GOT3 (cell line): ENCODE results near the gene SBNO2.

Experiments used
- DNase-seq: peaks from one replicate; lab custom pipeline; 2025; ENCODE audit warnings: mixed read lengths; lab: John Stamatoyannopoulos, UW

The SBNO2 gene

GRCh38 chr19:1153891-1154730 lies 20.0 kb downstream of the SBNO2 start:
- DNase-seq = no peak

DNA sequence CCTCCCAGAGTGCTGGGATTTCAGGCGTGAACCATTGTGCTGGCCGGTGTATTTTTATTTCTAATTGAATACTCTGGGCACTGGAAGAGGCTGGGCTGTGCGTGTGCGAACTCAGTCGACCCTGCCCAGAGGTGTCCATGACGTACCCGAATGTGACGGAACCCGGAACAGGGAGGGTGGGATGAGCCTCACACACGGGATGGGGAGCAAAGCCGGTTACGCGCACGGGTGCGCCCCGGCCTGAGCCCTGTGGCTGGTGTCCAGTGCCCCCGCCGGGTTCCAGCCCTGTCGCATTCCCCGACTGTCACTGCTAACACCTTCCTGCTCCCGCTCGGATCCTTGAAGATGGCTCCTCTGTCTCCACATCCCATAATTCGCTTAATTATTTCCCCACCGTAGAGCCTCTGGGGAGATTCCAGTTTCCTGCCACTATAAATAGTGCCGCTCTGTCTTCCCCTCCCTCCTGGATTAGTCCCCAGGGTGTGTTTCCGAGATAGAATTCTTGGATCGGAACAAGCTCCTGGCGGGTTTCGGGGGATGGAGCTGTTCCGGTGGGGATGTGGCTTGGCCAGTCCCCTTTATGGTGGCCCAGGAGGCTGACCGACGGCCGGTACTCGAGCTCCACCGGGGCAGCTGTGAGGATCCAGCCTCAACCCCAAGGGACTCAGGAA lies 22.0 kb downstream of the SBNO2 start:
- DNase-seq = no peak

GRCh38 chr19:1151037-1151724 lies 22.9 kb downstream of the SBNO2 start:
- no peak for DNase-seq

DNA sequence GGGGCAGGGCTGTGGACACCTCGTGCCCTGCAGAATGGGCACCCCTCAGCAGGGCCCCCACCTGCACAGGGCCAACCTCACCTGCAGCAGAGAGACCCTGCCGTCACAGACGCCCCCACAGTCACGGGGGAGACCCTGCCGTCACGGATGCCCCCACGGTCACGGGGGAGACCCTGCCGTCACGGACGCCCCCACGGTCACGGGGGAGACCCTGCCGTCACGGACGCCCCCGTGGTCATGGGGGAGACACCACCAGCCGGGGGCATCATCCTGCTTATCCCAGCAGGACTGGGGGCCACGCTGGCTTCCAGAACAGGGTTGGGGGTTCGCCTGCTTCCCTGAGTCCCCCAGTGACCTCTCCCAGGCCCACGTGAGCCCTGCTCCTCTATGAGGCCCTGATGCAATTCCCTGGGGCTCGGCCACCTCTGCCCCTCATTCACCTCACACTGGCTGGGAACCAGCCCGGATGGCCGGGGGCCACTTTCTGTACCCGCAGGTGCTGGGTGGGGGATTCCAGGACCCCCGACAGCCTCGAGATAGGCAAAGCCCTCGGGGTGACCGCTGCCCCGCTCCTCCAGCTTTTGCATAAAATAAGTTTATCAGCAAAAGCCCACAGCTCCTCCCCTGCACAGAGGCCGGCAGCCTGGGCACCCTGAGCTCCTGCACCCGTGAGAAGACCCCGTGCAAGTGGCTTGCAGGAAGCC lies 23.6 kb downstream of the SBNO2 start:
- no peak for DNase-seq

DNA sequence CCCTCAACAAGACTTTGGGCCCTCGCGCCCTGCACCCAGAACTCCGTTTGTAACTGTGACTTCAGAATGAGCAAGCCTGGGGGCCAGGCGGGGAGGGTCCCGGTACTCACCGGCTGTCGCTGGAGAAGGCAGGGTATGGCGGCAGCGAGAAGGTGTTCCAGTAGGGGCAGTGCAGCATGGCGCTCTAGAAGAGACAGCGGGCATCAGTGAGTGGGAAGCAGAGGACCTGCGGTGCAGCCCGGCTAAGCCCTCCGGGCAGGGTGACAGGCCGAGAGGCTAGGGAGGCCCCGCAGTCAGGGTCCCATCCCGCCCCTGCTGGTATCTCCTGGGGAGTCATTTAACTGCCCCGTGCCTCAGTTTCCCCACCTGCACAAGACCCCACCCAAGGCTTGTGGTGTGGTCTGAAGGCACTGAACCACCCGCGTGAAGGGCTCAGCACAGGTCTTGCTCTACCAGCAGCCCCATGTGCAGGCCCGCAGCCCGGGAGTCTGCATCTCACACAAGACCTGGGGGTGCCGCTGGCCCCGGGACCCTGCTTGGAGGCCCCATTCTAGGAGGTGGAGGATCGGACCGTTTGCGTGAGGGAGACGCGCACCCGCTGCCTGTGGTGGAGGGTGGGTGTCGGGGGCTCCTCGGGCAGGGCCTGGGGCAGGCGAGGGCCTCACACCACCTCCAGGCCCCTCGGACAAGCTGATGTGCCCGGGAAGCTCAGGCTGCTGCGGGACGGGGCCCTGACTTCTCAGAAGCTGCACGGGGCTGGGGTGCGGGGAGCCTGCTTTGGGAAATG lies 24.6 kb downstream of the SBNO2 start:
- no peak for DNase-seq

DNA sequence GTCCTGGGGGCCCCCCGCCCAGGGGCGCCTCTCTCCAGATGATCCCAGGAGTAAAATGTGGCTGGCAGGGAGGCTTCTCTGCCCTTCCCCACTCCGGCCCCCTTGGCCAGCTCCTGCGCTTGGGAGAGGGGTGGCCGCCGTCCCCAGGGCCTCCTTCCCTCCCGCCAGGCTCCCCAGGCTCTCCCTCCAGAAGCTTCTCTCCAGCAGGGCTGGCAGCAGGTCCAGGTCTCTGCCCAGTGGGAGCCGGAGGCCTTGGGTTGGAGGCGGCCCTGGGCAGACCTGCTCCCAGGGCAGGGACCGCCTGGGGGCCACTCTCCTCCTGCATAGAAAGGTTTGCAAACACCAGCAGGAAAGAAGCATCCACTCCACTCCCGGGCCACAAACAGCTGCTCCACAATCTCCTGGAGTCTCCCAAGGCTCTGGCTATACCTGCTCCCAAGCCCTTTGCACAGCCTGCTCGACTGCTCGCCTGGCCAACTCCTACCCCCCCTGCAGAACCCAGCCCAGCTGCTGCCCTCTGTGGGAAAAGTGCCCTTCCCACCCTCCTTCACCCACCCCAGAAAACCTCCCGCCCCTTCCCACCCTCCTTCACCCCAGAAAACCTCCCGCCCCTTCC lies 26.0 kb downstream of the SBNO2 start:
- no peak for DNase-seq

DNA sequence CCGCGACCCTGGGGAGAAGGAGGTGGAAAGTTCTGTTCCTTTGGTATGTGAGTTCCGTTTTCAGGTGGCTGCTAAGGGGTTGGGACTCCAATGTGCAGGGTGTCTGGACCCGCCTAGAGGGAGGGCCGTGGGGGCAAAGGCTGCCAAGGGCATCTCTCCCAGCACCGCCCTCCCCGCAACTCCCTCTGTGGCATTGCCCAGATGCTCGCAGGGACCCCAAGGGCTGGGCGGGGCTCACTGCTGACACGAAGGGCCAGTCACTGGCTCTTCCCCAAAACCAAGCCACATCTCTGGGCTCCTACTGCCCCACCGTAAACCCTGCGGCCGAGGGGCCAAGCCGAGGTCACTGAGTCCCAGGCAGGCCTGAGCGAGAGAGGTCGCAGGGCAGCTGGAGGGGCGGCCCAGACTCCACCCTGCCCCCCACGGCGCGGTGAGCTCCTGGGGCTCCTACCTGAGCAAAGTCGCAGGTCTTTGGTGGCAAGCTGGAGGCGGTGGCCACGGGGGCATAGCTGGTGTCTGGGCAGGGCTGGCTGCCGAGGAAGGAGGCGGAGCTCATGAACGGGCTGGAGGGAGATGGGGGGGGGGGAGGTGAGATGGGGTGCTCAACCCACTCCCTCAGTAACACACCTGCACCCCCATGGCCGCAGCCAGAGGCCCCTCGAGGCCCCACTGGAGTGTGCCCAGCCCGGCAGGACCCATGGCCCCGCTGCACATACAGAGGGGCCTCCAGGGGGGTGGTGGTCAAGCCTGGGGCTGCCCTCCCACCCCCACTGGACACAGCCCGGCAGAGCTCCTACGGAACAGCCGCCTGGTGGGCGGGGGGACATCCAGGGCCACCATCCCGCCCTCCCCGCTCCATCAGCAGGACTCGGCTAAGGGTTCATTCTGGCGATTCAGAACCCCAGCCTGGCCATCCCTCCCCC lies 26.9 kb downstream of the SBNO2 start:
- DNase-seq = no peak

GRCh38 chr19:1146412-1146699 lies 27.7 kb downstream of the SBNO2 start:
- no peak for DNase-seq

DNA sequence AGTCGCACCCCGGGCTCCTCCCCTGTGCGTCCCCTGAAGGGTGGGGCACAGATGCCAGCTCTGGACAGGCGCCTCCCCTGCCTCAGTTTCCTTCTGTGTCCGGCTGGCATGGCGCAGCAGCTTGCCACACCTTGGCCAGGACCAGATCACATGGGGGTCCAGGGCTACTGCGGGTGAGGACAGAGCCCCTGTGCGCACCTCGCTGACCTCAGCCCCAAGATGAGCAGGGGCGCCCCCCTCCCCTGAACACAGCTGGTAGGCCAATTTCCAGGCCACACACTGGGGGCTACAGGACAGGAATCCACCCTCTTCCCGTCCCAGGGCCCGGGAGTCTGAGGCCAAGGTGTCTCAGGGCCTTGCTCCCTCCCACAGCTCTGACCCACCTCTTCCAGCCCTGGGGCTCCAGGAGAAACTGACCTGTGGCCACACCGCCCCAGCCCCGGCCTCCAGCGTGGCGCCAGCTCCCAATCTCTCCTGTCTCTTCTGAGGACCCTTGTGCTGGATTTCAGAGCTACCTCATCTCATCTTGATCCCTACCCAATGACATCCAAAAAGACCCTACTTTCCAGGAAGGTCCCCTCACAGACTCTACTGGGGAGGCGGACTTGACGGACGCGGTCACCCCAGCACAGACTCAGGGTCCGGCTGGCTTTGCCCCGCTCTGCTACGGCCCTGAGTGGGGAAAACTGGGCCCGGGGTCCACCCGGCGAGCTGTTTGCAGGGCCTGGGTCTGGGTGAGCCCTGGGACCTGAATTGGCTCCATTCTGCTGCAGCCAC lies 28.2 kb downstream of the SBNO2 start:
- DNase-seq = no peak

- DNase-seq = no peak
These were observed 29.3 kb downstream of the SBNO2 start for GRCh38 chr19:1144741-1145140.

GRCh38 chr19:1143828-1144399 lies 30.2 kb downstream of the SBNO2 start:
- DNase-seq = no peak

DNA sequence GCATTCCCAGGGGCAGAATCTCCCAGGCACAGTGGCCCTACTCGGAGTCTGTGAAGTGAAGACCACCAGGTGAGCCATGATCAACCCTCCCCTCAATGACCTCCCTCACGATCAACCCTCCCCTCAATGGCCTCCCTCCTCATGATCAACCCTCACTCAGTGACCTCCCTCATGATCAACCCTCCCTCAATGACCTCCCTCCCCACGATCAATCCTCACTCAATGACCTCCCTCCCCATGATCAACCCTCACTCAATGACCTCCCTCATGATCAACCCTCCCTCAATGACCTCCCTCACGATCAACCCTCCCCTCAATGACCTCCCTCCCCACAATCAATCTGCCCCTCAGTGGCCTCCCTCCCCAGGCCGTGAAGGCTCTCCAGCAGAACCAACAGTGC lies 32.1 kb downstream of the SBNO2 start:
- DNase-seq = no peak

GRCh38 chr19:1140272-1141027 lies 33.6 kb downstream of the SBNO2 start:
- no peak for DNase-seq

DNA sequence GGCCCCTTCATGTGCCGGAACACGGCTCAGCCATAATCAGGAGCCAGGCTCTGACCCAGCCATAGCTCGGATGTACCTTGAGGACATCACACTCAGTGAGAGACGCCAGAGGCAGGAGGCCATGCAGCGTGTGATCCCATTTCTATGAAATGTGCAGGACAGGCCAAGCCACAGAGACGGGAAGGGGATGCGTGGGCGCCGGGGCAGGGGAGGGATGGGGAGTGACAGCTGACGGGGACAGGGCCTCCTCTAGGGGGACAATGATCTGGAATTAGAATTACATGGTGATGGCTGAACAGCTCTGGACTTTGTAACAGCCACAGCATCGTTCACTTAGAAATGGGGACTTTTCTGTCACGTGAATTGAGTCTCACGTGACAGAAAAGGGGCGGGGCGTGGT lies 34.9 kb downstream of the SBNO2 start:
- no peak for DNase-seq

DNA sequence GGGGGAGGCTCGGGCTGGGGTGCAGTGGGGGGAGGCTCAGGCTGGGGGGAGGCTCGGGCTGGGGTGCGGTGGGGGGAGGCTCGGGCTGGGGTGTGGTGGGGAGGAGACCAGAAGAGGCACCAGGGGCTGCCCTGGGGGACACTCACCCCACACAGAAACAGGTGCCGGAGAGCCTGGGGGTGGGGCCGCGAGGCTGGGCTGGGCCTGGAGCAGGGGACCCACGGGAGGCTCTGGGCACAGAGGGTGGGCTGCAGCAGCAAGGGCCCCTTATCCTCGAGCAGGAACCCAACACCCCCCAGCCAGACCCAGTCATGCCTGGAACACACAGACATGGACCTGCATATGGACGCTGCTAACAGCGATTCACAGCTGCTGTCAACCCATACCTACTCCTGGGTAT lies 35.9 kb downstream of the SBNO2 start:
- no peak for DNase-seq

DNA sequence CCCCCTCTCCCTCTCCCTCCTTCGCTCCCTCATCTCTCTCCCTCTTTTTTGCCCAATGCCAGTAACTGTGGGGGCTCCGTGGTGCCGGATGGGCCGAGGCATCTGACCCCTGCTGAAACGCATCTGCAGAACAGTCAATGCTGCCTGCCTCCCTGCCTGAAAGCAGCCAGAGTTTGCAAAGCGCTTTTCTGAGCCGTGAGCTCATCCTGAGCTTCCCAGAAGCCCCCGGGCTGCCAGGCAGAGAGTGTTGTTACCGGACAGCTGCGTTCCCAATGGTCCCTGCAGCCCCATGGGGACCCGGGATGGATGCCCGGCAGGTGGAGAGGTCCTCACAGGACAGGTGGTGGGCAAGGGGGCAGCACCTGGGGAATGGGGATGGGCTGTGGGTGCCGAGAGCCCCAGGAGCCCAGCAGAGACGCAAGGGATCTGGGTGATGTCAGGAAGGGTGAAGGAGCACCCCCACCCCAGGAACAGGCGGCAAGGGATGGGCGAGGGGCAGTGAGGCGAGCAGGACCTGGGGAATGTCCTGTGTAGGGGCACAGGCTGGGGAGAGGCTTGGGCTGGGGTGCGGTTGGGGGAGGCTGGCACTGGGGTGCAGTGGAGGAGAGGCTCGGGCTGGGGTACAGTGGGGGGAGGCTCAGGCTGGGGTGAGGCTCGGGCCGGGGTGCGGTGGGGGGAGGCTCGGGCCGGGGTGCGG lies 37.3 kb downstream of the SBNO2 start:
- no peak for DNase-seq

DNA sequence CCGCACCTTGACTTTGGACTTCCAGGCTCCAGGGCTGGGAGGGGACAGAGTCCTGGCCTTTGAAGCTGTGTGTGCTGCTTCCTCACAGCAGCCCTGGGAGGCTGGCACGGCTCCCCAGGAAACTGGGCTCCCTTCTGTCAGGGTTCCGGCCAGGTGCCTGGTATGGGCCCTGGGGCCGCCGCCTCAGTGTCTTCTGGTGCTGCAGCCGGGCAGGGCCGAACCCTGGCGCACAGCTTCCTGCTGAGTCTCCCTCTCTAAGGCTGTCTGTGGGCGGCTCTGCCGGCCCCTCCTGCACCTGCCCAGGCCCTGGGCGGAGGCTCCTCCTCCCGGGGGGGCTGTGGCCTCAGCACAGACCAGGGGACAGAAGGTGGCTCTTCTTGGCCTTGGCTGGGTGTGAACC lies 37.9 kb downstream of the SBNO2 start:
- no peak for DNase-seq

DNA sequence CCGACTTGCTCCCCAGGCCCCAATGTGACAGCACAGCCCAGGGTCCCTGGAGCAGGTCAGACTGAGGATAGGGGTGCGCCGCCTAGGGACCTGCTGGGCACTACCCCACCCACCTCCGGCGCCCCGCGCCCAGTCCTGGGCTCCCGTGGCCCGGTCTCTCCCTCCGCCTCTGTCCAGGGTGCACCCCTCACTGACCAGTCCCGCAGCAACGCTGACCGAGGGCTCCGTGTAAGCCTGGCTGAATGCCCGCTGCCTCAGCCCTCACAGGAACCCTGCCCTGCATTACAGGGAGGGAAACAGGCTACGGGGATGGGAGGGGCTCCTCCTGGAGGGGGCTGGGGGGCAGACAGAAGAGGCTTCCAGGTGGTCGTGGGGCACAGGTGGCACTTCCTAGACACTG lies 38.6 kb downstream of the SBNO2 start:
- DNase-seq = no peak
